RWPE2 (cell line): ENCODE results near the gene EPB41L4A.
A peak's percentile ranks its signal among the peaks of the same experiment; 100 is the strongest.

Experiments
- ATAC-seq: fragments of 200-7000 bp; cut with Tn5 transposase; 3 replicates; pipeline ENCODE4 v1.9.1; 2021; ENCODE audit warnings: low read depth
- DNase-seq: peaks from one replicate; pipeline ENCODE4 v3.0.0-alpha.2; 2020; ENCODE audit warnings: low spot score
- H3K27ac ChIP-seq: fragments of 450-650 bp; 2 replicates; pipeline ENCODE4 v1.5.1; 2017; ENCODE audit warnings: mild to moderate bottlenecking; ENCODE audit not compliant: poor library complexity, severe bottlenecking
- H3K27me3 ChIP-seq: fragments of 250-450 bp; sonication (Bioruptor Pico); 2 replicates; pipeline ENCODE4 v1.5.1; 2021; ENCODE audit warnings: mild to moderate bottlenecking, moderate library complexity; ENCODE audit not compliant: insufficient read depth, poor library complexity, severe bottlenecking
- H3K36me3 ChIP-seq: fragments of 250-450 bp; sonication (Bioruptor Pico); 2 replicates; pipeline ENCODE4 v1.5.1; 2020; ENCODE audit warnings: low read depth, mild to moderate bottlenecking, moderate library complexity
- H3K4me1 ChIP-seq: fragments of 250-450 bp; sonication (Bioruptor Pico); 2 replicates; pipeline ENCODE4 v1.5.1; 2021; ENCODE audit warnings: mild to moderate bottlenecking, moderate library complexity; ENCODE audit not compliant: insufficient read depth, poor library complexity, severe bottlenecking
- H3K4me3 ChIP-seq: fragments of 250-450 bp; sonication (Bioruptor Pico); 2 replicates; pipeline ENCODE4 v1.5.1; 2021; ENCODE audit warnings: mild to moderate bottlenecking, moderate library complexity; ENCODE audit not compliant: severe bottlenecking
- H3K9me3 ChIP-seq: fragments of 250-450 bp; sonication (Bioruptor Pico); 2 replicates; pipeline ENCODE4 v1.5.1; 2021; ENCODE audit warnings: mild to moderate bottlenecking, moderate library complexity; ENCODE audit not compliant: severe bottlenecking
- CTCF ChIP-seq: fragments of 450-650 bp; IDR thresholded peaks from one replicate; pipeline ENCODE4 v1.5.1; 2017; ENCODE audit warnings: mild to moderate bottlenecking, moderate library complexity; ENCODE audit not compliant: poor library complexity, severe bottlenecking

EPB41L4A gene

GRCh38 chr5:112121258-112121657 lies 297.8 kb downstream of the EPB41L4A start:
- Histone ChIP-seq H3K27me3 (no peaks in the 10 kb centered on the region), H3K9me3 (no peaks in the 10 kb centered on the region), H3K36me3 (no peaks in the 10 kb centered on the region), H3K4me1 (no peaks in the 10 kb centered on the region), H3K27ac (no peak overlapping the region), H3K4me3 (no peak overlapping the region)
- ATAC-seq (no peak), DNase-seq (no peak)
- TF ChIP-seq CTCF = no peak

GRCh38 chr5:112119969-112120368 lies 299.1 kb downstream of the EPB41L4A start:
- ATAC-seq (no peak), DNase-seq (no peak)
- H3K4me1 ChIP-seq = no peaks in the 10 kb centered on the region
- H3K9me3 ChIP-seq = no peaks in the 10 kb centered on the region
- no peak overlapping the region for H3K4me3 ChIP-seq
- no peaks in the 10 kb centered on the region for H3K27me3 ChIP-seq
- H3K27ac ChIP-seq = no peak overlapping the region
- no peak for TF ChIP-seq CTCF
- H3K36me3 ChIP-seq = no peaks in the 10 kb centered on the region

- DNase-seq (no peak), ATAC-seq (0 out of 3 replicates have a peak, but pooled peaks have one; percentile 38)
Measured at GRCh38 chr5:112119508-112119907, 299.6 kb downstream of the EPB41L4A start.

GRCh38 chr5:112117551-112117950 lies 301.5 kb downstream of the EPB41L4A start:
- H3K27me3 ChIP-seq = no peaks in the 10 kb centered on the region
- TF ChIP-seq CTCF = no peak
- H3K9me3 ChIP-seq = no peaks in the 10 kb centered on the region
- no peaks in the 10 kb centered on the region for H3K36me3 ChIP-seq
- H3K4me3 ChIP-seq = no peak overlapping the region
- no peaks in the 10 kb centered on the region for H3K4me1 ChIP-seq
- ATAC-seq (no peak), DNase-seq (no peak)
- H3K27ac ChIP-seq = no peak overlapping the region

More at GRCh38 chr5:112119508-112119907, 299.6 kb downstream of the EPB41L4A start:
- H3K36me3 ChIP-seq = no peaks in the 10 kb centered on the region
- H3K9me3 ChIP-seq = no peaks in the 10 kb centered on the region
- H3K4me1 ChIP-seq = no peaks in the 10 kb centered on the region
- no peak overlapping the region for H3K27ac ChIP-seq
- TF ChIP-seq CTCF = no peak
- no peaks in the 10 kb centered on the region for H3K27me3 ChIP-seq
- H3K4me3 ChIP-seq = no peak overlapping the region

GRCh38 chr5:112116371-112116770 lies 302.7 kb downstream of the EPB41L4A start:
- DNase-seq = no peak
- TF ChIP-seq CTCF = no peak
- no peaks in the 10 kb centered on the region for H3K36me3 ChIP-seq
- no peak overlapping the region for H3K27ac ChIP-seq
- H3K9me3 ChIP-seq = no peaks in the 10 kb centered on the region
- no peaks in the 10 kb centered on the region for H3K27me3 ChIP-seq
- no peak for ATAC-seq
- H3K4me1 ChIP-seq = peaks cover under 1% of the 10 kb centered on the region
- H3K4me3 ChIP-seq = no peak overlapping the region
